ENCODE data around the gene TOPAZ1. TPM values are rescaled to one million over a fixed set of nuclear protein-coding genes. Genes with fewer than 3 reads are reported as not detected.
A peak's percentile ranks its signal among the peaks of the same experiment; 100 is the strongest.

Gene TOPAZ1
- total and polyA plus RNA-seq, 2 donors = under 0.01 TPM

DNA sequence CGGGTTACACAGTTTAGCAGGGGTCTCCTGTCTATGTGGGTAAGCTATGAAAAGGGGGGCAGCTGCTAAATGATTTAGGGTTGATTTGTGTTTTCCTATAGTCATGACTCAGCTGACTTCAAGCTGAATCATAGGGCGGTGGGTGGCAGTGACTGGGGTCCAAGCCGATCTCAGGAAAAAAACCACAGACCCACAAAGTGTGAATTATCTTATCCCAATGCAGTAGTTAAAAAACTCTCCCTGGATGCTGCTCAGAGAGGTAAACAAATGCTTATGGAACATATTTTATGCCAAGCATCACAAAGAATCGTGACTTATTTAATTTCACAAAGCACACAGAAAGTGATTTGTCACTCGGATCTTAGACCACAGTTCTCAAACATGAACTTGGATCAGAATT is 18.4 kb upstream of the TOPAZ1 start:
- no peak for DNase-seq (ENCODE audit: low read depth in 6 of 9, low spot score in 9 of 9)
- peaks cover 2% of the 10 kb centered on the region in 2 donors for H3K4me1 ChIP-seq (ENCODE audit: control insufficient read depth in 2 of 2, insufficient read depth in 2 of 2, low read length in 2 of 2)
- no peaks in the 10 kb centered on the region for H3K36me3 ChIP-seq (ENCODE audit: control insufficient read depth in 2 of 2, insufficient read depth in 2 of 2, low read length in 1 of 2)
- peaks cover 0 to 7% of the 10 kb centered on the region in 2 donors for H3K27me3 ChIP-seq (ENCODE audit: control insufficient read depth in 2 of 2, insufficient read depth in 1 of 2, low read length in 1 of 2)
- no peaks in the 10 kb centered on the region for H3K9me3 ChIP-seq (ENCODE audit: control insufficient read depth in 2 of 2, insufficient read depth in 1 of 2, low read length in 1 of 2)
- no peak overlapping the region for H3K4me3 ChIP-seq (ENCODE audit: low read length in 2 of 2)
- no peak overlapping the region for H3K27ac ChIP-seq (ENCODE audit: low read depth in 1 of 2, low read length in 1 of 2)
- 45% methylated on average over 5 of the region's 5 CpGs for WGBS

DNA sequence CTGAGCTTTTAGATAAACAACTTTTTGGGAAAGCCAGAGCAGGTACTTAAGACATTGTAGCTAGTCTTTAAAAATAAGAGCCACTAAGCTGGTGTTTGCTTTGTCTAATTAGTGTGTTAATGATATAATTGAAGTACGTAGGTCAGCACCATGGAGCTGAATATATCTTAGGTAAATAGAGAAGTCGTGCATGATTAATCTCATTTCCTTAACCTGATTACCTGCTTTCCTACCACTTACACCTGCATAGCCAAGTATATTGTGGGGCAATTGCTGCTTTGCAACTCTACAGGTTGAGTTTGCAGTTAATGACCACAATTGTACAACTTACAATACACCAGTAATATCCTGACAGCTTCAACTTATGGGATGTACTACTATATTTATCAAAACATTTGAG is 17.6 kb upstream of the TOPAZ1 start:
- Histone ChIP-seq H3K4me3 (ENCODE audit: low read length in 2 of 2) (no peak overlapping the region), H3K4me1 (ENCODE audit: control insufficient read depth in 2 of 2, insufficient read depth in 2 of 2, low read length in 2 of 2) (peaks cover 2% of the 10 kb centered on the region in 2 donors), H3K27ac (ENCODE audit: low read depth in 1 of 2, low read length in 1 of 2) (no peak overlapping the region), H3K9me3 (ENCODE audit: control insufficient read depth in 2 of 2, insufficient read depth in 1 of 2, low read length in 1 of 2) (no peaks in the 10 kb centered on the region), H3K36me3 (ENCODE audit: control insufficient read depth in 2 of 2, insufficient read depth in 2 of 2, low read length in 1 of 2) (no peaks in the 10 kb centered on the region), H3K27me3 (ENCODE audit: control insufficient read depth in 2 of 2, insufficient read depth in 1 of 2, low read length in 1 of 2) (peaks cover 0 to 7% of the 10 kb centered on the region in 2 donors)
- 95% methylated on average over 2 of the region's 2 CpGs for WGBS
- DNase-seq (ENCODE audit: low read depth in 6 of 9, low spot score in 9 of 9) = no peak

DNA sequence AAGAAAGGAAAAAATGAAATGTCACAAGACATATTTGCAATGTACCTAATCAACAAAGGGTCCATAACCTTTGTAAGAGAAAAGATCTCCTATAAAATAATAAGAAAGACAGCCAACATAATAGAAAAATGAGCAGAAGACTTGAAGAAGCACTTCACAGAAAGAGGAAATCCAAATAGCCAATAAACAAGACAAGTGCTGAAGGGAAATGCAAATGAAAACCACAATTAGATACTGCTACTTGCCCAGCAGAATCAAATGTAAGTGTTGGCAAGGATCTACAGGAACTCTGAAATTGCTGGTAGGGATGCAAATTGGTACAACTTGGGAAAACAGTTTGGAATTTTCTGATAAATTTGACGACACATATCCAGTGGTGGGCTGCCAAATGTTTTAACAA is 15.1 kb upstream of the TOPAZ1 start:
- H3K27ac ChIP-seq (ENCODE audit: low read depth in 1 of 2, low read length in 1 of 2) = no peak overlapping the region
- H3K9me3 ChIP-seq (ENCODE audit: control insufficient read depth in 2 of 2, insufficient read depth in 1 of 2, low read length in 1 of 2) = no peaks in the 10 kb centered on the region
- no peak overlapping the region for H3K4me3 ChIP-seq (ENCODE audit: low read length in 2 of 2)
- peaks cover 0 to 7% of the 10 kb centered on the region in 2 donors for H3K27me3 ChIP-seq (ENCODE audit: control insufficient read depth in 2 of 2, insufficient read depth in 1 of 2, low read length in 1 of 2)
- peaks cover 2% of the 10 kb centered on the region in 2 donors for H3K4me1 ChIP-seq (ENCODE audit: control insufficient read depth in 2 of 2, insufficient read depth in 2 of 2, low read length in 2 of 2)
- WGBS = 93% methylated on average over 1 of the region's 1 CpG
- DNase-seq (ENCODE audit: low read depth in 6 of 9, low spot score in 9 of 9) = no peak
- H3K36me3 ChIP-seq (ENCODE audit: control insufficient read depth in 2 of 2, insufficient read depth in 2 of 2, low read length in 1 of 2) = no peaks in the 10 kb centered on the region

- 12% methylated on average over 3 of the region's 3 CpGs for WGBS
- H3K4me3 ChIP-seq (ENCODE audit: low read length in 2 of 2) = no peak overlapping the region
- H3K9me3 ChIP-seq (ENCODE audit: control insufficient read depth in 2 of 2, insufficient read depth in 1 of 2, low read length in 1 of 2) = no peaks in the 10 kb centered on the region
- no peak overlapping the region for H3K27ac ChIP-seq (ENCODE audit: low read depth in 1 of 2, low read length in 1 of 2)
- DNase-seq (ENCODE audit: low read depth in 6 of 9, low spot score in 9 of 9) = peak in 6 of 9 donors; percentile 30 to 77 (median 46)
- no peaks in the 10 kb centered on the region for H3K36me3 ChIP-seq (ENCODE audit: control insufficient read depth in 2 of 2, insufficient read depth in 2 of 2, low read length in 1 of 2)
- peaks cover 0 to 5% of the 10 kb centered on the region in 2 donors for H3K27me3 ChIP-seq (ENCODE audit: control insufficient read depth in 2 of 2, insufficient read depth in 1 of 2, low read length in 1 of 2)
- H3K4me1 ChIP-seq (ENCODE audit: control insufficient read depth in 2 of 2, insufficient read depth in 2 of 2, low read length in 2 of 2) = peaks cover 2% of the 10 kb centered on the region in 2 donors
Observed at GRCh38 chr3:44227632-44228031, 14.1 kb upstream of the TOPAZ1 start.

- H3K36me3 ChIP-seq (ENCODE audit: control insufficient read depth in 2 of 2, insufficient read depth in 2 of 2, low read length in 1 of 2) = no peaks in the 10 kb centered on the region
Observed at GRCh38 chr3:44228900-44229299, 12.8 kb upstream of the TOPAZ1 start.

GRCh38 chr3:44232407-44232806 is 9.3 kb upstream of the TOPAZ1 start:
- H3K27ac ChIP-seq (ENCODE audit: low read depth in 1 of 2, low read length in 1 of 2) = no peak overlapping the region
- H3K9me3 ChIP-seq (ENCODE audit: control insufficient read depth in 2 of 2, insufficient read depth in 1 of 2, low read length in 1 of 2) = no peaks in the 10 kb centered on the region
- H3K27me3 ChIP-seq (ENCODE audit: control insufficient read depth in 2 of 2, insufficient read depth in 1 of 2, low read length in 1 of 2) = no peaks in the 10 kb centered on the region
- H3K36me3 ChIP-seq (ENCODE audit: control insufficient read depth in 2 of 2, insufficient read depth in 2 of 2, low read length in 1 of 2) = no peaks in the 10 kb centered on the region
- WGBS = 3% methylated on average over 1 of the region's 1 CpG
- no peak overlapping the region for H3K4me3 ChIP-seq (ENCODE audit: low read length in 2 of 2)
- peak in 2 of 9 donors; percentile 6 to 43 for DNase-seq (ENCODE audit: low read depth in 6 of 9, low spot score in 9 of 9)
- H3K4me1 ChIP-seq (ENCODE audit: control insufficient read depth in 2 of 2, insufficient read depth in 2 of 2, low read length in 2 of 2) = peaks cover 0 to 2% of the 10 kb centered on the region in 2 donors

More at GRCh38 chr3:44228900-44229299, 12.8 kb upstream of the TOPAZ1 start:
- Histone ChIP-seq H3K27ac (ENCODE audit: low read depth in 1 of 2, low read length in 1 of 2) (no peak overlapping the region), H3K27me3 (ENCODE audit: control insufficient read depth in 2 of 2, insufficient read depth in 1 of 2, low read length in 1 of 2) (no peaks in the 10 kb centered on the region), H3K4me1 (ENCODE audit: control insufficient read depth in 2 of 2, insufficient read depth in 2 of 2, low read length in 2 of 2) (peaks cover 2% of the 10 kb centered on the region in 2 donors), H3K9me3 (ENCODE audit: control insufficient read depth in 2 of 2, insufficient read depth in 1 of 2, low read length in 1 of 2) (no peaks in the 10 kb centered on the region), H3K4me3 (ENCODE audit: low read length in 2 of 2) (no peak overlapping the region)
- DNase-seq (ENCODE audit: low read depth in 6 of 9, low spot score in 9 of 9) = no peak
- WGBS = 96% methylated on average over 4 of the region's 4 CpGs

DNA sequence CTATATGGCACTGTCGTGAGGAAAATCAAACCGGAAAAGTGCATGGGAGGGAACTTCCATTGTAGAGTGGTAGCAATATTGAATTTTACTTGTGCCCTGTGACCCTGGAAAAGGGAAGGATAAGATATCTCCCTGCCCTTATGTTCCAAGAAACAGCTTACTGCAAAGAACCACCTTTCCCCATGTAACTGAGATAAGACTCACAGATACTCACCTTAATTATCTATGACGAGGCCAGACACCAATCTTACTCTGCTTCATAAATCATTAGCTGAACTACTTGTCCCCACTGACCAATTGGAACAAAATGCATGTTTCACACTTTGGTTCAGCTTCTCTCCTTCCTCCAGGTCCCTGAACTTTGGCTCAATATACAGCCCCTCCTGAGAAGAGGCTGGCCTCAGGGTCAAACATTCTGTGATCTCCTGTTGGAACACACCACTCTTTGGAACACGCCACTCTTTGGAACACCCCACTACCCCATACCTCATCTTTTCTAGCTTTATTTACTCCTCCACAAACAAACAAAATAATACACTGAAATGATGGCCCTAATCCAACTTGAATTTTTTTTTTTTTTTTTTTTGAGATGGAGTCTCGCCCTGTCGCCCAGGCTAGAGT is 6.9 kb upstream of the TOPAZ1 start:
- no peak for DNase-seq (ENCODE audit: low read depth in 6 of 9, low spot score in 9 of 9)
- 96% methylated on average over 6 of the region's 6 CpGs for WGBS

DNA sequence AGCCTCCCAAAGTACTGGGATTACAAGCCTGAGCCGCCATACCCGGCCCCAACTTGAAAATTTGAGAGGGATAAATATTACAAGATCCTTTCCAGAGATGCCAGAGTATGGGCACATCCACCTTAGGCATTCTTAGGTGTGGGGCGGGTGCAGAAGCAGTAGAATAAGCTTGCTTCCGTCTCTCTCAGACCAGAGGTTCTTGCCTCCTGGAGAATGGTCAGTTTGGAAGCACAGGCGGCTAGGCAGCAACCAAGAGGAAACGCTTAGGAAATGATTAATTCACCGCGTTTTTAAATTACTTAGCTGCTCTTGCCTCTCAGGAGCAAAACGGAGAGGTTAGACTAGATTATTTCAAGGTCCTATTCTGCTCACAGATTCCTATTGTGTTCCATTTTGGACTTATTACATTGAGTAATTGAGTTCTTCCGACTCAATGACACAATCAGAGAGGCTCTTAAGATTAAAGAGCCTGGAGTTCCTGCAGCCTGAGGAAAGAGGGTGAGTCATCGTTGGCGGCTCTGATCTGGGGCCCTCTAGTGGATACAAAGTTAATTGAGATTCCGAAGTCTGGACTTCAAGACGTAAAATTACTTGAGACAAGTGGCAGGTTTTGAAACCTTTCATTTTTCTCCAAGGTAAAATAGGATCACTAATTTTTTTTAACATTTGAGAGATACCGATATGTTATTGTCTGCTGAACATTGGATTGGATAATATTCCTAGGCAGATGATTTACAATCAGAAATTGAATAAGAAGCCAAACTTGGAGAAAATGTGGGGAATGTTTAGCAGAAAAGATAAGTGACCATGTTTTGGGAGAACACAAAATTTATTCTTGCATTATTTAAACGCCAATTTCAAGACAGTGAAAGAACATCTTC is 5.8 kb upstream of the TOPAZ1 start:
- H3K4me3 ChIP-seq (ENCODE audit: low read length in 2 of 2) = no peak overlapping the region
- H3K27ac ChIP-seq (ENCODE audit: low read depth in 1 of 2, low read length in 1 of 2) = no peak overlapping the region
- H3K4me1 ChIP-seq (ENCODE audit: control insufficient read depth in 2 of 2, insufficient read depth in 2 of 2, low read length in 2 of 2) = no peaks in the 10 kb centered on the region
- H3K36me3 ChIP-seq (ENCODE audit: control insufficient read depth in 2 of 2, insufficient read depth in 2 of 2, low read length in 1 of 2) = no peaks in the 10 kb centered on the region
- no peaks in the 10 kb centered on the region for H3K27me3 ChIP-seq (ENCODE audit: control insufficient read depth in 2 of 2, insufficient read depth in 1 of 2, low read length in 1 of 2)
- 33% methylated on average over 16 of the region's 16 CpGs for WGBS
- H3K9me3 ChIP-seq (ENCODE audit: control insufficient read depth in 2 of 2, insufficient read depth in 1 of 2, low read length in 1 of 2) = no peaks in the 10 kb centered on the region
- DNase-seq (ENCODE audit: low read depth in 6 of 9, low spot score in 9 of 9) = peak; percentile 24 to 82 (median 54)

More for the DNA sequence above, 6.9 kb upstream of the TOPAZ1 start:
- no peaks in the 10 kb centered on the region for H3K27me3 ChIP-seq (ENCODE audit: control insufficient read depth in 2 of 2, insufficient read depth in 1 of 2, low read length in 1 of 2)
- H3K27ac ChIP-seq (ENCODE audit: low read depth in 1 of 2, low read length in 1 of 2) = no peak overlapping the region
- H3K36me3 ChIP-seq (ENCODE audit: control insufficient read depth in 2 of 2, insufficient read depth in 2 of 2, low read length in 1 of 2) = no peaks in the 10 kb centered on the region
- no peak overlapping the region for H3K4me3 ChIP-seq (ENCODE audit: low read length in 2 of 2)
- H3K9me3 ChIP-seq (ENCODE audit: control insufficient read depth in 2 of 2, insufficient read depth in 1 of 2, low read length in 1 of 2) = no peaks in the 10 kb centered on the region
- H3K4me1 ChIP-seq (ENCODE audit: control insufficient read depth in 2 of 2, insufficient read depth in 2 of 2, low read length in 2 of 2) = no peaks in the 10 kb centered on the region

DNA sequence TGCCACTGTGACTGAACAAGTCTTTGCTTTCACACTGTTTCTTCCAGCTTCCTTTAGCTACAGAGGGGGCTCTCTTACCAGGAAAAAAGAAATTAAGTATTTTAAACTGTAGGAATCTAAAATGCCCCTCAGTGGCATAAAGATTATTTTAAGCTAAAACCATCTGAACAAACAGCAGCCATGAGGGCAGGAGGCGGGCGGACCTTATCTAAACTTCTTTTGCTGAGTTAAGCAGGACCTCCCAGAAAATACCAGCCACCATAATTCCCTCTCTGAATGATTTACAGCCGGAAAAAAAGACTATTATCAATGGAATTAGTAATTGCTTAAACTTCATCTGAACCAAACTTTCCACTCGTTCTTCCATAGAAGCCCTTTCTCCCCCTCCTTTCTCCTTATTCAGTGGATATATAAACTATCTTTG is 5.2 kb upstream of the TOPAZ1 start:
- Histone ChIP-seq H3K27me3 (ENCODE audit: control insufficient read depth in 2 of 2, insufficient read depth in 1 of 2, low read length in 1 of 2) (no peaks in the 10 kb centered on the region), H3K36me3 (ENCODE audit: control insufficient read depth in 2 of 2, insufficient read depth in 2 of 2, low read length in 1 of 2) (no peaks in the 10 kb centered on the region), H3K27ac (ENCODE audit: low read depth in 1 of 2, low read length in 1 of 2) (no peak overlapping the region), H3K4me1 (ENCODE audit: control insufficient read depth in 2 of 2, insufficient read depth in 2 of 2, low read length in 2 of 2) (no peaks in the 10 kb centered on the region), H3K4me3 (ENCODE audit: low read length in 2 of 2) (no peak overlapping the region), H3K9me3 (ENCODE audit: control insufficient read depth in 2 of 2, insufficient read depth in 1 of 2, low read length in 1 of 2) (peaks cover 0 to 1% of the 10 kb centered on the region in 2 donors)
- DNase-seq (ENCODE audit: low read depth in 6 of 9, low spot score in 9 of 9) = no peak
- 98% methylated on average over 4 of the region's 4 CpGs for WGBS
